ES-I3 (cell line): Measurements from ENCODE around the gene MGRN1.
"Not testable (repeated sequence)": the region's sequence is repeated elsewhere in the genome, so short reads cannot be mapped to it uniquely, and the experiment has no call there.

Source experiments
- H3K36me3 ChIP-seq: 2 replicates; pipeline ENCODE4 v1.6.1; 2013; ENCODE audit warnings: mild to moderate bottlenecking, low read length, control low read depth, moderate library complexity; ENCODE audit not compliant: insufficient read depth
- H3K4me1 ChIP-seq: 2 replicates; pipeline ENCODE4 v1.6.1; 2013; ENCODE audit warnings: mild to moderate bottlenecking, control low read depth, low read length; ENCODE audit not compliant: insufficient read depth
- H3K9ac ChIP-seq: 2 replicates; pipeline ENCODE4 v1.6.1; 2013; ENCODE audit warnings: low read depth, mild to moderate bottlenecking, low read length, moderate library complexity
- H3K9me3 ChIP-seq: 2 replicates; pipeline ENCODE4 v1.6.1; 2013; ENCODE audit warnings: mild to moderate bottlenecking, low read length, moderate library complexity; ENCODE audit not compliant: control insufficient read depth, insufficient read depth

The MGRN1 gene

GRCh38 chr16:4729876-4730275 is 105.2 kb downstream of the MGRN1 start:
- Histone ChIP-seq H3K4me1 (no peaks in the 10 kb centered on the region), H3K36me3 (peaks cover 16% of the 10 kb centered on the region), H3K9ac (no peak overlapping the region), H3K9me3 (no peaks in the 10 kb centered on the region)

- no peaks in the 10 kb centered on the region for H3K4me1 ChIP-seq
- H3K36me3 ChIP-seq = peaks cover 9% of the 10 kb centered on the region
- H3K9me3 ChIP-seq = no peaks in the 10 kb centered on the region
- peak overlapping the region; percentile 96 for H3K9ac ChIP-seq
These were observed 108.7 kb downstream of the MGRN1 start for GRCh38 chr16:4733211-4733742.

GRCh38 chr16:4733747-4734062 is 109.1 kb downstream of the MGRN1 start:
- Histone ChIP-seq H3K9ac (peak overlapping the region; percentile 96), H3K9me3 (no peaks in the 10 kb centered on the region), H3K36me3 (peaks cover 8% of the 10 kb centered on the region), H3K4me1 (no peaks in the 10 kb centered on the region)

GRCh38 chr16:4734063-4734729 is 109.6 kb downstream of the MGRN1 start, which contains the start of the genes ANKS3 and DNAAF8:
Gene ANKS3 (minus strand): TSS chr16:4734271. CDS start chr16:4730149, 4,122 bp downstream.
Gene DNAAF8 (plus strand): TSS chr16:4734537. CDS start chr16:4736515, 1,978 bp downstream.
- Histone ChIP-seq H3K9me3 (no peaks in the 10 kb centered on the region), H3K9ac (peak within 1 kb of the TSS; percentile 96), H3K36me3 (0 out of 2 replicates have a peak, but pooled peaks cover 4% of the 10 kb centered on the region), H3K4me1 (no peaks in the 10 kb centered on the region)

- Histone ChIP-seq H3K36me3 (0 out of 2 replicates have a peak, but pooled peaks cover 4% of the 10 kb centered on the region), H3K9ac (peak overlapping the region; percentile 96), H3K9me3 (no peaks in the 10 kb centered on the region), H3K4me1 (no peaks in the 10 kb centered on the region)
These were observed 110.3 kb downstream of the MGRN1 start for GRCh38 chr16:4734730-4735535.

GRCh38 chr16:4736546-4736945 is 111.9 kb downstream of the MGRN1 start:
- no peaks in the 10 kb centered on the region for H3K9me3 ChIP-seq
- no peak overlapping the region for H3K9ac ChIP-seq
- H3K4me1 ChIP-seq = no peaks in the 10 kb centered on the region; the same call in 1 of the 2 replicates
- no peaks in the 10 kb centered on the region for H3K36me3 ChIP-seq

- Histone ChIP-seq H3K9me3 (no peaks in the 10 kb centered on the region), H3K4me1 (peaks cover 2% of the 10 kb centered on the region; the same call in 1 of the 2 replicates), H3K9ac (no peak overlapping the region), H3K36me3 (no peaks in the 10 kb centered on the region)
These were observed 112.9 kb downstream of the MGRN1 start for GRCh38 chr16:4737545-4737944.

- not testable (repeated sequence) for H3K9ac ChIP-seq, H3K9me3 ChIP-seq, H3K36me3 ChIP-seq, H3K4me1 ChIP-seq
These were observed 113.7 kb downstream of the MGRN1 start for GRCh38 chr16:4738370-4738769.
